Effector memory CD8-positive, alpha-beta T cell (primary cell): ENCODE results near the gene MRC1.
"Not testable (repeated sequence)": the region's sequence is repeated elsewhere in the genome, so short reads cannot be mapped to it uniquely, and the experiment has no call there.

Experiments used
- ATAC-seq: fragments of 150-1000 bp; cut with Tn5 transposase; replicated peaks from 2 replicates; pipeline ENCODE4 v1.10.0; 2021; ENCODE audit warnings: mild to moderate bottlenecking, moderate library complexity
- DNase-seq, 3 experiments: peaks; one replicate each; pipeline ENCODE4 v3.0.0; 2021
- H3K27ac Mint-ChIP-seq, 2 donors: one replicate each; pipeline ENCODE4 v1.8.0; 2022; ENCODE audit warnings: mild to moderate bottlenecking in 2 of 2, mixed read lengths in 2 of 2, moderate library complexity in 2 of 2
- H3K27me3 Mint-ChIP-seq, 2 donors: one replicate each; pipeline ENCODE4 v1.8.0; 2022; ENCODE audit warnings: mixed read lengths in 2 of 2
- H3K36me3 Mint-ChIP-seq: one replicate; pipeline ENCODE4 v1.8.0; 2022; ENCODE audit warnings: mild to moderate bottlenecking, moderate library complexity, mixed read lengths; ENCODE audit not compliant: insufficient read depth
- H3K4me1 Mint-ChIP-seq, 2 donors: one replicate each; pipeline ENCODE4 v1.8.0; 2022; ENCODE audit warnings: low read depth in 2 of 2, mixed read lengths in 2 of 2
- H3K4me3 Mint-ChIP-seq, 2 donors: one replicate each; pipeline ENCODE4 v1.8.0; 2022; ENCODE audit warnings: mild to moderate bottlenecking in 2 of 2, mixed read lengths in 2 of 2, moderate library complexity in 2 of 2
- H3K9me3 Mint-ChIP-seq, 2 donors: one replicate each; pipeline ENCODE4 v1.8.0; 2022; ENCODE audit warnings: mixed read lengths in 2 of 2

MRC1 gene

DNA sequence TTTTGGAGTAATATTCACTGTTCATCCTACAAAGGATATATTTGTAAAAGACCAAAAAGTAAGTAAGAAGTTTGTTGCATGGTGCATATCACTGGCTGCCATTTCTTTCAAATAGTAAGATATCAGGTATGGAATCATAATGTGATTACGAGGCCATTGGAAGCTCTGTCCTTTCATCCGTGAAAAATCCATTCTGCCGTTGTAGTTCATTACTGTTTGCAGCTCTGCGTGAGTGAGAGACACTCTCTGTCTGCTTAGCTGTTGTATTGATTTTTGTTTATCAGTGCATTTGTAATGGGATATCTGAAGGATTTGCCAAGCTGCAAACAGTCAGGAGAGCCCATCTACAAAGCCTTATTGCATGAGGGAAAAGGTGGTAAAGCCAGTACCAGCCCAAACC is 98.5 kb downstream of the MRC1 start:
- H3K36me3 Mint-ChIP-seq = no peaks in the 10 kb centered on the region
- no peaks in the 10 kb centered on the region for H3K9me3 Mint-ChIP-seq
- H3K27ac Mint-ChIP-seq = no peak overlapping the region
- ATAC-seq (no peak), DNase-seq (no peak)
- H3K4me3 Mint-ChIP-seq = no peak overlapping the region
- no peaks in the 10 kb centered on the region for H3K4me1 Mint-ChIP-seq
- peaks cover 23 to 28% of the 10 kb centered on the region in 2 donors for H3K27me3 Mint-ChIP-seq

DNA sequence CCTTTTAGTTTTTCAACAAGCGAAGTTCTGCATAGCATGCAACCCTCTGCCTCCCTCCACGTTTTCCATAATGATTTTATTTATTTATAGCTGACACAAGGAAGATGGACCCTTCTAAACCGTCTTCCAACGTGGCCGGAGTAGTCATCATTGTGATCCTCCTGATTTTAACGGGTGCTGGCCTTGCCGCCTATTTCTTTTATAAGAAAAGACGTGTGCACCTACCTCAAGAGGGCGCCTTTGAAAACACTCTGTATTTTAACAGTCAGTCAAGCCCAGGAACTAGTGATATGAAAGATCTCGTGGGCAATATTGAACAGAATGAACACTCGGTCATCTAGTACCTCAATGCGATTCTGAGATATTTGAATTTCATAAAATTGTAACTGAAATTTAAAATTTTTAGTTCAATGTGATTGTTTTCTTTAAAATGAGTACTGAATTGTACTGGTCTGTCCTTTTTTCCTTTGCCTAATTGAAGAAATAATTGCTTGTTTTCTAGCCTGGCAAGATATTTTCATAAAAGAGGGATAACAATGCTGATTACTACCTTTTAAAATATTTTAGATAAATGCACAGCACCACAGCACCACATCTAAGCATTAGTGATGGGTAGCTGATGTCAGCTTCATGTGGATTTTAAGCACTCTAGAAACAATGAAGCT is 101.1 kb downstream of the MRC1 start:
- peaks cover 17 to 23% of the 10 kb centered on the region in 2 donors for H3K27me3 Mint-ChIP-seq
- no peak overlapping the region for H3K4me3 Mint-ChIP-seq
- DNase-seq = no peak
- H3K27ac Mint-ChIP-seq = no peak overlapping the region
- no peaks in the 10 kb centered on the region for H3K9me3 Mint-ChIP-seq
- H3K4me1 Mint-ChIP-seq = no peaks in the 10 kb centered on the region
- no peak for ATAC-seq
- no peaks in the 10 kb centered on the region for H3K36me3 Mint-ChIP-seq

DNA sequence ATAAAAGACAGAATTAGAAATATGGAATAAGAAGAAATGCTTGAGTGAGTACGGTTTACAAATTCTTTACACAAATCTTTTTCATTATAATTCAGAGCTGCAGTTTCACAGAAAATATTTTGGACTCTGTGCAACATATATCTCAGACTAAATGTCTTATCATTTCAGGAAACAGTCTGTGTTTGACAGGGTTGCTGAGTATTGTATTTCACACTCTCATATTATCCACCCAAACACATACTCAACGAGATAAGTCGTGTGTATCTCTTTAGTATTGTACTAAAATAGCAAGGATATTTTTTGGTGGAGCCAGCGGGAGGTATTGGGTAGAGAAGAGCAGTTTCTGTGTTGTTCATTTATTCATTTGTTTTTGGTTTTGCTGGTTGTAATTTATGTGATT is 103.6 kb downstream of the MRC1 start:
- DNase-seq = no peak
- Mint-ChIP-seq H3K4me1 (no peaks in the 10 kb centered on the region), H3K4me3 (no peak overlapping the region), H3K27me3 (peaks cover 12 to 23% of the 10 kb centered on the region in 2 donors), H3K27ac (no peak overlapping the region), H3K36me3 (no peaks in the 10 kb centered on the region), H3K9me3 (no peaks in the 10 kb centered on the region)
- ATAC-seq = no peak

- Mint-ChIP-seq H3K27ac (no peak overlapping the region), H3K4me1 (no peaks in the 10 kb centered on the region), H3K4me3 (no peak overlapping the region), H3K27me3 (peaks cover 9 to 17% of the 10 kb centered on the region in 2 donors), H3K36me3 (no peaks in the 10 kb centered on the region), H3K9me3 (no peaks in the 10 kb centered on the region)
- ATAC-seq (no peak), DNase-seq (no peak)
These were observed 104.5 kb downstream of the MRC1 start for GRCh38 chr10:17913604-17914003.

DNA sequence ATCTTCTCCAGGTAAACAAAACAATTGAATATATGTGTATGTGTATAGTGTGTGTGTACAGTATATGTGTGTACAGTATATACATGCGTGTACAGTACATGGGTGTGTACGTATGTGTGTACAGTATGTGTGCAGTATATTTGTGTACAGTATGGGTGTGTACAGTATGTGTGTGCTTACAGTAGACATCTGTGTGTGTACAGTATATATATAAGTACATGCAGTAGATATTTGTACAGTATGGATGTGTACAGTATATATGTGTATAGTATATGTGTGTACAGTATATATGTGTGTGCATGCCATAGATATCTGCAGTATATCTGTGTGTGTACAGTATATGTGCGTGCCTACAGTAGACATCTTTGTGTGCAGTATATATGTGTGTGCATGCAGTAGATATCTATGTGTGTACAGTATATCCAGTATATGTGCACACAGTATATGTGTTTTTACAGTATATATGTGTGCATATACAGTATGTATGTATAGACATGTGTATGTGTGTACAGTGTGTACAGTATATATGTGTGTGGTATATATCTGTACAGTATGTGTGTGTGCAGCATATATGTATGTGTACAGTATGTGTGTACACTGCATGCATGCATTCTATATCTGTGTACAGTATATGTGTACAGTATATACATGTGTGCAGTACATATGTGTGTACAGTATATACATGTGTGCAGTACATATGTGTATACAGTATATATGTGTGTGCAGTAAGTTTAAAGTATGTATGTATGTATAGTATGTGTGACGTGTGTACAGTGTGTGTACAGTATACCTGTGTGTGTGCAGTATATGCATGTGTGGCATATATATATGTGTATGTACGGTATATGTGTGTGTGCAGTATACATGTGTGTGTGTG is 105.3 kb downstream of the MRC1 start:
- no peak overlapping the region for H3K27ac Mint-ChIP-seq
- no peaks in the 10 kb centered on the region for H3K4me1 Mint-ChIP-seq
- no peak for DNase-seq
- H3K9me3 Mint-ChIP-seq = no peaks in the 10 kb centered on the region
- H3K36me3 Mint-ChIP-seq = no peaks in the 10 kb centered on the region
- peaks cover 9 to 17% of the 10 kb centered on the region in 2 donors for H3K27me3 Mint-ChIP-seq
- H3K4me3 Mint-ChIP-seq = no peak overlapping the region
- no peak for ATAC-seq

- DNase-seq (no peak), ATAC-seq (no peak)
- Mint-ChIP-seq H3K4me3 (no peak overlapping the region), H3K9me3 (no peaks in the 10 kb centered on the region), H3K27me3 (peaks cover 15 to 17% of the 10 kb centered on the region in 2 donors), H3K4me1 (no peaks in the 10 kb centered on the region), H3K27ac (no peak overlapping the region), H3K36me3 (no peaks in the 10 kb centered on the region)
These were observed 106.0 kb downstream of the MRC1 start for GRCh38 chr10:17915181-17915580.

GRCh38 chr10:17918187-17918903 is 109.2 kb downstream of the MRC1 start:
- no peak for DNase-seq
- no peak for ATAC-seq
- Mint-ChIP-seq H3K27ac (no peak overlapping the region), H3K9me3 (no peaks in the 10 kb centered on the region), H3K27me3 (peaks cover 10 to 11% of the 10 kb centered on the region in 2 donors), H3K4me1 (no peaks in the 10 kb centered on the region), H3K4me3 (no peak overlapping the region), H3K36me3 (peaks cover 4% of the 10 kb centered on the region)

- DNase-seq (no peak), ATAC-seq (no peak)
- H3K36me3 Mint-ChIP-seq = peaks cover 4% of the 10 kb centered on the region
- H3K4me1 Mint-ChIP-seq = no peaks in the 10 kb centered on the region
- H3K27ac Mint-ChIP-seq = no peak overlapping the region
- H3K27me3 Mint-ChIP-seq = peaks cover 10 to 11% of the 10 kb centered on the region in 2 donors
- no peak overlapping the region for H3K4me3 Mint-ChIP-seq
- H3K9me3 Mint-ChIP-seq = no peaks in the 10 kb centered on the region
These were observed 112.2 kb downstream of the MRC1 start for GRCh38 chr10:17921378-17921777.

DNA sequence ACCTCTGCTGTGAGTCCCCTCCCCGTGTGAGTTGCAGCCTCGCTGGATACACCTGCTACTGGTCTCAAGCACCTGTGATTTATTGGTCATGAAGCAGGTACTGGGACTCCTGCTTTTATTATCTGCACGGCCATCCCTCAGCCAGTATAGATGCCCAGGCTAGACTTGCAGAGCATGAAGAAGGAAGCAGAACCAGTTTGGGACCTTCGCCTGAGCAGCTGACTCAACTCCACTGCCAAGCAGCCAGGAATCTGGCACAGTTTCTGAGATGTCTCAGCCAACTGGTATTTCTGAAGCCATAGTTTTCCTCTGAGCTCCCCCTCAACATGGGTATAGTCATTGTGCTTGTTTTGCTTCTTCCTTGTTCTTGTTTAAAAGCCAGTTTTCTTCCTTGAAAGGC is 114.6 kb downstream of the MRC1 start:
- H3K36me3 Mint-ChIP-seq = peaks cover 4% of the 10 kb centered on the region
- H3K9me3 Mint-ChIP-seq = no peaks in the 10 kb centered on the region
- ATAC-seq = no peak
- peaks cover 5 to 10% of the 10 kb centered on the region in 2 donors for H3K27me3 Mint-ChIP-seq
- H3K27ac Mint-ChIP-seq = no peak overlapping the region
- H3K4me1 Mint-ChIP-seq = no peaks in the 10 kb centered on the region
- no peak for DNase-seq
- H3K4me3 Mint-ChIP-seq = no peak overlapping the region

GRCh38 chr10:17943033-17943745 is 134.0 kb downstream of the MRC1 start:
- Mint-ChIP-seq H3K27me3 (peaks cover 13 to 18% of the 10 kb centered on the region in 2 donors), H3K36me3 (no peaks in the 10 kb centered on the region), H3K27ac (no peak overlapping the region), H3K4me3 (no peak overlapping the region), H3K9me3 (peaks cover 3 to 6% of the 10 kb centered on the region in 2 donors), H3K4me1 (no peaks in the 10 kb centered on the region)
- DNase-seq (no peak), ATAC-seq (no peak)

DNA sequence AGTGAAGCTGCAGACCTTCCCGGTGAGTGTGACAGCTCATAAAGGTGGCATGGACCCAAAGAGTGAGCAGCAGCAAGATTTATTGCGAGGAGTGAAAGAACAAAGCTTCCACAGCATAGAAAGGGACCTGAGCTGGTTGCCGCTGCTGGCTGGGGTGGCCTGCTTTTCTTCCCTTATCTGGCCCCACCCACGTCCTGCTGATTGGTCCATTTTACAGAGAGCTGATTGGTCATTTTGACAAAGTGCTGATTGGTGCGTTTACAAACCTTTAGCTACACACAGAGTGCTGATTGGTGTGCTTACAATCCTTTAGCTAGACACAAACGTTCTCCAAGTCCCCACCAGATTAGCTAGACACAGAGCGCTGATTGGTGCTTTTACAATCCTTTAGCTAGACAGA is 141.1 kb downstream of the MRC1 start:
- not testable (repeated sequence) for H3K4me1 Mint-ChIP-seq, ATAC-seq, H3K27ac Mint-ChIP-seq, DNase-seq, H3K36me3 Mint-ChIP-seq, H3K4me3 Mint-ChIP-seq
- peaks cover 2 to 15% of the 10 kb centered on the region in 2 donors for H3K9me3 Mint-ChIP-seq
- H3K27me3 Mint-ChIP-seq = peaks cover 13 to 18% of the 10 kb centered on the region in 2 donors

- ATAC-seq = no peak
- peaks cover 2 to 15% of the 10 kb centered on the region in 2 donors for H3K9me3 Mint-ChIP-seq
These were observed 141.6 kb downstream of the MRC1 start for GRCh38 chr10:17950726-17951125.

DNA sequence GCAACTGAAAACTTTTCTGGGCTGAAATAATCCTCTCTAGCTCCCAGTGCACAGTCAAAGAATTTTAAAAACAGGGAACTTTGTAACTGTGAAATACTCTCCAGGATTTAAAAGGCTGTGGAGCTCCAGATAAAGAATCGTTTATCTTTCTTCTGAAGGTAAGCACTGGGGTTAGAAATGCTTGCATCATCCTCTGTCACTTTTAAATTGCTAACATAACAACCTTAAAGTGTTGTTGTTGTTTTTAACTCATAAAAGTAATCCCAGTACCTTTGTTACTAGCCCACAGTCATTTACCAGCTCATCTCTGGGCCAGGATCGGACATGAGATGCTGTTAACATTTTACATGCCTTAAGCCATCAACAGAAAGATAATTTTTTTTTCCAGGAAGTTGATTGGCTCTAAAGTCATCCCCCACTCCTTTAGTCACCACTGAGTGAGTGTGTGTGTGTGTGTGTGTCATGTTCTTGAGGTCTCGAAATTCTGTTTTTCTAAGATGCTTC is 142.8 kb downstream of the MRC1 start, which contains the start of gene SLC39A12:
TSS of gene SLC39A12 (plus strand) at position 51 of the 504 bp plus-strand sequence. CDS start 1,359 bp downstream, outside the sequence.
- H3K27ac Mint-ChIP-seq = no peak within 1 kb of the TSS
- no peak within 1 kb of the TSS for H3K4me3 Mint-ChIP-seq
- peaks cover 0 to 7% of the 10 kb centered on the region in 2 donors for H3K27me3 Mint-ChIP-seq
- DNase-seq (no peak), ATAC-seq (no peak)
- H3K36me3 Mint-ChIP-seq = peaks cover 3% of the 10 kb centered on the region
- no peaks in the 10 kb centered on the region for H3K4me1 Mint-ChIP-seq
- H3K9me3 Mint-ChIP-seq = peaks cover 2 to 15% of the 10 kb centered on the region in 2 donors

More at GRCh38 chr10:17950726-17951125, 141.6 kb downstream of the MRC1 start:
- no peak overlapping the region for H3K4me3 Mint-ChIP-seq
- H3K36me3 Mint-ChIP-seq = peaks cover 3% of the 10 kb centered on the region
- no peak for DNase-seq
- no peaks in the 10 kb centered on the region for H3K4me1 Mint-ChIP-seq
- H3K27ac Mint-ChIP-seq = no peak overlapping the region
- peaks cover 11 to 18% of the 10 kb centered on the region in 2 donors for H3K27me3 Mint-ChIP-seq
